ENCODE results near the gene NDUFS2.
"Not testable (repeated sequence)": the region's sequence is repeated elsewhere in the genome, so short reads cannot be mapped to it uniquely, and the experiment has no call there.

The NDUFS2 gene

GRCh38 chr1:161222175-161223019, 20.2 kb downstream of the NDUFS2 start:
- no peak for DNase-seq

- DNase-seq, result no peak
Measured at GRCh38 chr1:161223805-161224694, 21.9 kb downstream of the NDUFS2 start.

DNA sequence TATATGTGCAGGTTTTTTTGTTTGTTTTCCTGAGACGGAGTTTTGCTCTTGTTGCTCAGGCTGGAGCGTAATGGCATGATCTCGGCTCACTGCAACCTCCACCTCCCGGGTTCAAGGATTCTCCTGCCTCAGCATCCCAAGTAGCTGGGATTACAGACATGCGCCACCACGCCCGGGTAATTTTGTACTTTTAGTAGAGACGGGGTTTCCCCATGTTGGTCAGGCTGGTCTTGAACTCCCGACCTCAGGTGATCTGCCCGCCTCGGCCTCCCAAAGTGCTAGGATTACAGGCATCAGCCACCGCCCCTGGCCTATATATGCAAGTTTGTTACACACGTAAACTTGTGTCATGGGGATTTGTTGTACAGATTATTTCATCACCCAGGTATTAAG, 22.5 kb downstream of the NDUFS2 start:
- not testable (repeated sequence) for DNase-seq

DNA sequence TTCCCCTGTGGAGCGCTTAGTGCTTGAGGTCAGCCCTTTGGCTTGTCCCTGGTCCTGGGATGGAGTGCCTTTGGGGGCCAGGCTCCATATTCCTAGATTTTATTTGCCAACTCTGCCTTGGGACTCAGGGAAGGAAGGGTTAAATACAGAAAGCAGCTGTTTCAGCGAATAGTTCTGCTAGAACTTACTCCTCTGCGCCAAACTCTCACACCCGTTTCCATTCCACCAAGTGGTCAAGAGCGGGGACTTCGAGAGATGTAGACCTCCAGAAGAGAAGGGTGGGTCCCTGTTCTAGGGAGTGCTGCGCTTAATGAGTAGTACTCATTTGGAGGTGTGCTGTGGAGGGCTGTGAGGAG, 23.0 kb downstream of the NDUFS2 start:
- no peak for DNase-seq

GRCh38 chr1:161225534-161226319, 23.6 kb downstream of the NDUFS2 start, which contains the start of gene TOMM40L:
Gene TOMM40L (plus strand): TSS chr1:161226060. CDS start chr1:161226490, 430 bp downstream.
- DNase-seq, result peak; percentile 96

GRCh38 chr1:161226320-161226711, 24.1 kb downstream of the NDUFS2 start:
- DNase-seq, result no peak

- DNase-seq, result no peak
Measured at GRCh38 chr1:161226759-161227158, 24.6 kb downstream of the NDUFS2 start.

GRCh38 chr1:161227196-161227871, 25.2 kb downstream of the NDUFS2 start:
- peak; percentile 41 for DNase-seq

DNA sequence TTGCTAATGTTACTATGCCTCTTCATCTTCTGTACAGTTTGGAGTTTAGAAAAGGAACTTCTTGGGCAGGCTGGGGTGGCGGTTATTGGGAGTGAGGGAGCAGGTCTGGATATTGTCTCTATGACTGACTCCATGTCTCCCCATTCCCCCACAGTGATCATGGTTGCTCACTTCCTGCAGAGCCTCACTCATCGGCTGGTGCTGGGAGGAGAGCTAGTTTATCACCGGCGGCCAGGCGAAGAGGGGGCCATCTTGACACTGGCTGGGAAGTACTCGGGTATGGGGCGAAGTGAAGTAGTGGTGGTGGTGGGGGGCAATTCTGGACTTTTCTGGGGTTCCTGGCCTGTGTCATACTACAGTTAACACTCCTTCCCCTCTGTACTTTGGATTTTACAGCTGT, 25.9 kb downstream of the NDUFS2 start:
- DNase-seq, result no peak

DNA sequence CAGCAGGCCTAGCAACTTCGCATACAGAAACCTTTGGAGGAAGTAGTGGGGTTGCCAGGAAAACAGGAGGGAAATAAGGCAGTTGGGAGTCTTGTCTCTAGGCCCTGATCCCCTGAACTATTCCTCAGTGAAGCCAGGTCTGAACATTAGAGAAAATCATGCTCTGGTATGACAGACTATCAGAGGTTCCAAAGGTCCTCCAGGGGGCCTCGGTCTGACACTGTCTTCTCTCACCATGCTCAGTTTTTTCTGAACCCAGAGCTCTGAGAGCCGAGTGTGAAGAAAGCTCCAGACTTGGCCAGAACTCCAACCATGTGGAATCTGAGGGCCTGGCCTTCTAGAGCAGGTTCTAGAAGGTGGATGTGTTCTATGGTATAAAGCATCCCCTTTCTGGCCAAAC, 27.7 kb downstream of the NDUFS2 start:
- no peak for DNase-seq

- no peak for DNase-seq
Measured at GRCh38 chr1:161230762-161231161, 28.6 kb downstream of the NDUFS2 start.

GRCh38 chr1:161233102-161233501, 30.9 kb downstream of the NDUFS2 start:
- no peak for DNase-seq

GRCh38 chr1:161235957-161236775, 34.0 kb downstream of the NDUFS2 start:
- DNase-seq, result no peak

GRCh38 chr1:161238039-161238473, 35.9 kb downstream of the NDUFS2 start, which contains the start of gene NR1I3:
Gene NR1I3 (minus strand): TSS chr1:161238203. CDS start chr1:161236565, 1,638 bp downstream.
- no peak for DNase-seq

GRCh38 chr1:161241682-161242081, 39.5 kb downstream of the NDUFS2 start:
- DNase-seq, result no peak

DNA sequence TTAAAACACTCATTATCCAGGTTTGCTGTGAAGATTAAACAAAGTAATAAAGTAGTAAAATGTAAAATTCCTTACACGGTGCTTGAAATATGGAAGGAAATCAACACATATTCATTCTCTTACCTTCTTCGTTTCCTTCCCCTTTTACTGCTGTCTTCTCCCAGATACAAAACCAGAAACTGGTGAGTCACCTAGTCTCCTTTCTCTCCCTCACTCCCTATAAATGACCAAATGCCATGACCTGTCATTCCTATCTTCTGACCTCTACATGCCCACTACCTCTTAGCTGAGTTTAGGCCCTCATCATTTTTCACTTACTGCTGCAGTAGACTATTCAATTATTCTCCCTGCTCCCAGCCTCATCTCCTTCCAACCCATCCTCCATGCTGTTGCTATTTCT, 40.1 kb downstream of the NDUFS2 start:
- DNase-seq, result no peak

GRCh38 chr1:161244888-161245287, 42.7 kb downstream of the NDUFS2 start:
- no peak for DNase-seq

- DNase-seq, result not testable (repeated sequence)
Measured at GRCh38 chr1:161250100-161250499, 47.9 kb downstream of the NDUFS2 start.

DNA sequence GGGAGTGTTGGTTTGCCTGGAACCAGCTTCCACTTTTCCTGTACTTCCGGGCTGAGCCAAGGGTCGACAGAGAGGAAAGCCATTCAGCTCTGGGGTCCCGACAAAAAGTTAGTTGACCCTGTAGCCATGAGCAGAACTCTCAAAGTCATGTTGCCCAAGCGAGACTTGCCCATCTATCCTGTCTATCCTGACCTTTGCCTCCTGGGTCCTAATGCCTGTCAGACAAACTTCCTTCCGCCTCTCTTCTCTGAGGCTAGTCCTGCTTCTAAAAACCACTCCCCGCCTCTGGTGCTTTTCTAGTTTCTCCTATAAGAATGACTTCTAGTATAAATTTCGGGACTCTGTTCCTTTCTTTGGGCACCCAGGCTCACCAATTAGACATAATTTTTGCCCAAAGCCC, 48.7 kb downstream of the NDUFS2 start:
- DNase-seq, result no peak

DNA sequence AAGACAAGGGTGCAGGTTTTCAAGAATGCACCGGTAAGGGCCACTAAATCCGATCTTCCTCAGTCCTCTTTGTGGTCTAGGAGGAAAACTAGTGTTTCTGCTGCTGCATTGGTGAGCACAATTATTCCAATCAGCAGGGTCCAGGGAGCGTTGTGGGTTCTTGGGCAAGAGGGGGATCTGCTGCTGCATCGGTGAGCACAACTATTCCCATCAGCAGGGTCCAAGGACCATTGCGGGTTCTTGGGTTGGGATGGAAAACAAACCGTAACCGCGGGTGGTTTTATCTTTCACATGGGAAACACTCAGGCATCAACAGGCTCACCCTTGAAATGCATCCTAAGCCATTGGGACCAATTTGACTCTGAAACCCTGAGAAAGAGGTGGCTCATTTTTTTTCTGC, 49.4 kb downstream of the NDUFS2 start:
- no peak for DNase-seq

DNA sequence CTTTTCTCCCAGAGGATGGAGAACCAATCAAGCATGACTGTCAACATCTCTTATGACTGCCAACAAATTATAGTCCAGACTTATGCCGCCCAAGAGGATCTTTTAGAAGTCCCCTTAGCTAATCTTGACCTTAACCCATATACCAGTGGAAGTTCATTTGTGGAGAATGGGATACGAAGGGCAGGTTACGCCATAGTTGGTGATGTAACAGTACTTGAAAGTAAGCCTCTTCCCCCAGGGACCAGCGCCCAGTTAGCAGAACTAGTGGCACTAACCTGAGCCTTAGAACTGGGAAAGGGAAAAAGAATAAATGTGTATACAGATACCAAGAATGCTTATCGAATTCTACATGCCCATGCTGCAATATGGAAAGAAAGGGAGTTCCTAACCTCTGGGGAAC, 53.1 kb downstream of the NDUFS2 start:
- not testable (repeated sequence) for DNase-seq
